HG02884 (cell line): ENCODE results near the gene RASL11B.
A peak's percentile ranks its signal among the peaks of the same experiment; 100 is the strongest.
"Not testable (repeated sequence)": the region's sequence is repeated elsewhere in the genome, so short reads cannot be mapped to it uniquely, and the experiment has no call there.

ENCODE experiments used
- ATAC-seq: cut with Tn5 transposase; IDR thresholded peaks from one replicate; pipeline ENCODE4 v1.9.1; 2021; ENCODE audit warnings: mild to moderate bottlenecking, moderate library complexity; ENCODE audit not compliant: unreplicated experiment

Gene RASL11B

GRCh38 chr4:52861879-52862616, at the start of gene RASL11B:
Gene RASL11B, plus strand, starts transcription at chr4:52862317. Its CDS starts 191 bp downstream, at chr4:52862508.
- peak; percentile 96 for ATAC-seq

DNA sequence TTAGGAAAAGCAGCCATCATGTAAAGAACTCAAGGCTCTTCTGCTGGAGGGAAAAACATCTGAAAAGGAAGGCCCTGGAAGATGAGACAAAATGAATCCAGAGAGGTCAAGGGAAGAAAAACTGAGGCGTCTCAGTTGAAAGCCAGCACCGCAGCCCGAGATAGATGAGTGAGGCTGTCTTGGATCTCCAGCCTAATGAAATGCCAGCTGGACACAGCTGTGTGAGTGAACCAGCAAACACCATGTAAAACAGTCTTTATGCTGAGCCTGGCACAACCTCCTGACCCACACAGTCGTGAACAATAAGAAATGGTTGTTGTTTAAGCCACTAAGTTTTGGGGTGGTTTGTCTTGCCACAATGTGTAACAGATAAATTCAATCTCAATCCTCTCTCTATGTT, 48.6 kb upstream of the RASL11B start:
- no peak for ATAC-seq

- no peak for ATAC-seq
Measured at GRCh38 chr4:52822583-52822971, 39.5 kb upstream of the RASL11B start.

- no peak for ATAC-seq
Measured at GRCh38 chr4:52822972-52823701, 39.0 kb upstream of the RASL11B start.

DNA sequence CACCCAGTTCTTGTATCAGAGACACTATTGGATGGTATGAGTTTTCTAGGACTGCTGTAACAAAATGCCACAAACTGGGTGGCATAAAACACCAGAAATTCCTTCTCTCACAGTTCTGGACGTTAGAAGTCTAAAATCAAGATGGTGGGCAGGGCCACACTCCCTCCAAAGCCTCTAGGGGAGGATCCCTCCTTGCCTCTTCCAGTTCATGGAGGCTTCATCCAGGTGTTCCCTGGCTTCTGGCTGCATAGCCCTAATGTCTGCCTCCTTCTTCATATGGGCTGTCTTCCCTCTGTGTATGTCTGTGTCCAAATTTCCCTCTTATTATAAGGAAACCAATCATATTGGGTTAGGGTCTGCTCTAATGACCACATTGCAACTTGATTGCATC, 38.4 kb upstream of the RASL11B start:
- no peak for ATAC-seq

DNA sequence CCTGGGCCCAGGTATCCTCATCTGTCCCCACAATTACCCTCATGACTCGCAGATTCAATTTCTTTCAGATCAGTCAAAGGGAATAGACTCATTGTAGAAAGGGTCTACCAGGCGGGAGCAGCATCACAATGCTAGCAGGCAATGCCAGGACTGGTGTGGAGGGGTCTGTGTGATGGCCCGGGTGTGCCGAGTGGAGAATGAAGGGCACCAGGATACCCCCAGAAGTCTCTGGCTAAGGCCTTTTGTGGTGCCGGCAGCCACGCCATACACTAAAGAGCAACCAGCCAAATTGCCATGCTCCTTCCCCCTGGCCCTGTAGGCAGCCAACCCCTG, 37.9 kb upstream of the RASL11B start:
- ATAC-seq: no peak

DNA sequence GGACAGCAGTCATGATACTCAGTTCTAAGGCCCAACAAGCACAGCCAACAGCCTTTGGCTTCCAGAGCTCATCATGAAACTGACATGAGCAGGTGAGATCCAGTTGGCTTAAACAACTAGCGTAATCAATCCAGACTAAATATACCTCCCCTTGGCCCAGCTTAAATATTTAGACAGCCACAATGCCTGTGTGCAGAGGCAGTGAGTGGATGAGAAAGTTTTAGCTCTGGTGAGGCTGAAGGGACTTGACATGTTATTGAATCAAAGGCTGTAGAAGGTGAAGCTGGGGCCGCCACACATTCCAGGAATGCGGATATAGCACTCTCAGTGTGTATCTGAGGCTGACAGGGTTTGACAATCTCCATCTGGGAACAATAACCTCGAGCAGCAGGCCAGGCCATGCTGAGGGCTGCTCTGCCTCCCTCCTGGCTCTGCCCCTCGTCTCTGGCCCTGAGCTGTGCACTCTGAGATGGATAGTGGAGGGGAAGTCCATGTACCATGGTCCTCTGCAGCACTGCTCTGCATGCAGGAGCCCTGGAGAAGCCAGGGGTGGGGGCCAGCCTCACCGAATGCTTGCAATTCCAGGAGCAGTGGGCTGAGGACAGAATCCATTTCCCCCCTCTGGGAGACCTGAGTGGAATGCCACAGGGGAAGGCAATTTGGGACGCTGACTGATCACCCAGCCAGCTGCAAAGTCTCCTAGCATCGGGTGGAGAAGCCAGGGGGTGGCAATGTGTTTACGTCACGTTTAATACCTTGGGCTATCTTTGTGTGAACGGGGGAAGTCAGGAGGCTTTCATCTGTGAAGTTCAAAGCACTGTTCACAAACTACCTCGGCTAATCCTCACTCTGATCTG, 37.3 kb upstream of the RASL11B start:
- ATAC-seq: no peak

GRCh38 chr4:52825460-52826090, 36.5 kb upstream of the RASL11B start:
- no peak for ATAC-seq

DNA sequence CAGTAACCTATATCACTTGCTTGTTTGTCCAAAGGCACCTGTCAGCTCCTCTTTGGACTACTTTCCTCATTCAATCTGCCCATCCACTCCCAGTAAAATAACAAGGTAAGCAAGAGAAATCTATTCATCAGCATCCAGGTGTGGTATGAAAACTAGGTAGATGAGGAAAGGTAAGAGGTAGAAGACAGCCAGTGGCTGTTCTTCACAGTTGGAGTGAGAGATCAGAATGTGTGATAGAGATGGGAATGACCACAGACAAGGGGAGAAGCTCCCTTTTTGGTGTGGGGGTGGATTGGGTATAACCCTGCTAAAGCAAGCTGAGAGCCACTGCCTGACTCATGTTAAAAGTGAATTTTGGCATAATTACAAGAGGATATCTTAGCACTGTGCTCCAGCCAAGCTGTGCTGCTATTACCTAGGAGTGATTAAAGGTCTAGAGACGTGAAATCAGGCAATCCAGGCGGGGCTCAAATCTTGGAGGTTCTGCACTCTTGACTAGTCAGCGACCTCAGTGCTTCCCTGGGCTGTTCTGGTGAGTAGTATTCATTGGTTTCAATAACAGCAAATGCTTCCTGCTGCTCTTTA, 28.1 kb upstream of the RASL11B start:
- ATAC-seq: no peak

- not testable (repeated sequence) for ATAC-seq
Measured at GRCh38 chr4:52834641-52835456, 27.3 kb upstream of the RASL11B start.

- ATAC-seq: no peak
Measured at GRCh38 chr4:52836120-52836519, 26.0 kb upstream of the RASL11B start.

DNA sequence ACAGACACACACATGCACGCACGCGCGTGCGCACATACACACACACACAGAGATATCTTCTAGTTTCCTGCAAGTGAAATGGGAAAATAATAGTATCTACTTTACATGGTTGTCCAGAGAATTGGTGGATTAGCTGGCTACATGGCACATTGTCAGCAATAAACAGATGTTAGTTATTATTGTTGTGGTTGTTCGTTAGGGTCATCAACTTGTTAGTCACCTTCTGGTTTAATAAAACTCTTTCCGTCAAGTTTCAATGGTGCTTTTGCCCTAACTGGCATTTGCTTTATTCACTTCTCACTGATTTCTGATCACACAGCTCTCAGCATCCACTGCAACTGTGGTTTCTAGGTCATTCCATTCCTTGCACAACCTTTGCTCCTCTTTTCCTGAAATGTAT, 25.4 kb upstream of the RASL11B start:
- ATAC-seq: no peak

DNA sequence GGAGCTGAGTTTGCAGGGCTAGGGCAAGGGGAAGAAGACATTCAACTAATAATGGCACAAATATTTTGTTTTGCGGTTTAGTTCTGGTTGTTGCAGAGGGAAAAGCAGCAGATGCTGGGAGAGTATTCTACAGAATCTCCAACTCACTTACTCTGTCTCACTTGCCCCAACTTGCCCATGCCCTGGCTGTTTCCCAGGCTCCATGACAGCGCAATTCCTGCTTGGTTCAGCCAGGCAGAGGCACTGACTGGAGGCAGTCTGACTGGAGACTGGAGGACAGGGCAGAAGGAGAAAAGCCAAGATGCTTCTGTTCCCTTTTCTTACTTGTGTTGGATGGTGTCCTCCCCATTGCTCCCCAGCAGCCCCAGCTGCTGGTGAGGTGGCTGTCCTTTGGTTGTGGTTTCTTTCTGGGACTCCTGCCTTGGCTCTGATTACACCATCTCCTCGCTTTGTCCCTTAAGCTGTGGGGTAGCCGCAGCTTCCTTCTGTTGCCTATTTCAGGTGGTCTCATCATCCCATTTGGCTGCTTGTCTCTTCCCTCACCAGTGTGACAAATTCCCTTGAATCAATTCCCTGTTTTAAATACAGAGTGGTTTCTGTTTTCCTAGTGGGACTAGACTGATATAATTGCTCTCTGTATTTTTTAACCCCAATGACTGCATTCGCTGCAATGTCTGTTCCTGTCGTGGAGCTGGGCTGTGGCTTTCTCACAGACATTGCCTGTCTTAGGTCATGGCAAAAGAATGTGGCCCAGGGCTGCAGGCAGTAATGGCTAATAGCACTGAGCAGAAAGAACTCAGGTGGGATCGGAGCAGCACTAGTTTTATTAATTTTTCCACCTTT, 24.2 kb upstream of the RASL11B start:
- ATAC-seq: no peak

DNA sequence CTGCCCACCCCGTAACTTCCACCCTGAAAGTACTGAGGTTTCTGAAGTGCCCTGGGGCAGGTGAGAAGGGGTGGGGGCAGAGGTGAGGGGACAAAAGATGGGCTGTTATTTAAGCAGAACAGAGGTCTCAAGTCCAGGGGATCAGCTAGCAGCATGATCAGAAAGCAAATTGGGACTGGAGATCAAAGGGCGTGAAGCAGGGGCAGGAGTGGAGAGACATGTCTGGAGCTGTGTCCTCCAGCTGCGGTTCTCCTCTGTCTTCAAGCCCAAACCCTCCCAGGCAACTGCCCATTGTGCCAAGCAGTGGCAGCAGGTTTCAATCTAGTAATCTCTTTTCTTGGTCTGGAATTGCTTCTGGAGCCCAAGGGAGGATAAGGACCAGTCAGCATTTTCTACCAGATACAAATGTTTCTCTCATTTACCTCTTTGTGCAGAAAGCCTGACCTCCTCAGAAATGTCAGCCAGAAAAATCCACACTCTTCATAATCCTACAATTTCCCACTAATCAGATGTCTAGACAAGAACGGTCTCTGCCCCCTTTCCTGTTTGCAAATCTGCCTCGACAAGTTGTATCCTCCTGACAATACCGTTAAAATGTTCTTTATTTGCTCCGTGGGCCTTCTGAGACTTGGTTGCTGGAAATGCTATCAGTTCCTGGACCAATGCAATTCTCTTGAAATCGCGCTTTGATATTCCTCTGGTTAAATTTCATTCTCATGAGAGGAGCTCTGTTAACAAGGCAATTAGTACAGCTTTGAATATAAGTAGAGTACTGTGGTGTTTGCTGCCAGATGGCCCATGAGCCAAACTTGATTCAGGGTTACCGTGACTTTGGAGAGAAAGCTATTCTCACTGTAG, 23.2 kb upstream of the RASL11B start:
- ATAC-seq: no peak

DNA sequence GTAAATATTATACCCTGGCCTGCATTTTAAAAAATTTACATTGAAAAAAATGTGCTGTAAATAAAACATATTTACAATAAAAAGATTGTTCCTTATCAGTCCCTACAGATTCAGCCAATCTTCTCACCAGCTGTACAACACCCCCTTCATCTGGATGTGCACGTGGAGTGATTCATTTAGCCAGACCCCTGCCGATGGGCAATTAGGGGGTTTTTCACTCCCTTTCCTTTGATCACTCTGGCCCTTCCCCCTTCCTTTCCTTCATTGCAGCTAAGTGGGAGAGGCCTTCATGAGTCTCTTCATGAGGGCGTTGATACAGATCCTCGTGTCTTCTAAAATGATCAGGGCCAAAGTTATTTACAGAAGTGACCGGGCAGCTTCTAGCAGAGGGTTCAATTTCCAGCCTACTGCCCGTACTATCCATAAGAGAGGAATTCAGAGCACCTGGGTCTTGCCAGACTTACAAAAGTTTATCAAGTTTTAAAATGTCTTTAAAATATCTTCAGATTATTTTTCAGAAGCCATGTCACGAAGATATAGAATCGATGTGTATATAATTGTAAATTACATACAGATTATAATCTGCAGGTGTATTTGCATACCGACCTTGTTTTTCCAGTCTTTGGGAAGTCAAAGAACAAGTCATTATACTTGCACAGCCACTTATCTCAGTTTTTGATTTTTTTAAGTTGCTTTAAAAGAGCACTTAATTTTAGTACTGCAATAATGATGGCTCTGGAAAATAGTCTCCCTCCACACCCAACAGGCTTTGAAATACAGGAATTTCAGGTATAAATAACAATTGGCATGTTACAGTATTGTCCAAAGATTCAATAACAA, 21.4 kb upstream of the RASL11B start:
- no peak for ATAC-seq

GRCh38 chr4:52841682-52842456, 20.2 kb upstream of the RASL11B start:
- no peak for ATAC-seq

DNA sequence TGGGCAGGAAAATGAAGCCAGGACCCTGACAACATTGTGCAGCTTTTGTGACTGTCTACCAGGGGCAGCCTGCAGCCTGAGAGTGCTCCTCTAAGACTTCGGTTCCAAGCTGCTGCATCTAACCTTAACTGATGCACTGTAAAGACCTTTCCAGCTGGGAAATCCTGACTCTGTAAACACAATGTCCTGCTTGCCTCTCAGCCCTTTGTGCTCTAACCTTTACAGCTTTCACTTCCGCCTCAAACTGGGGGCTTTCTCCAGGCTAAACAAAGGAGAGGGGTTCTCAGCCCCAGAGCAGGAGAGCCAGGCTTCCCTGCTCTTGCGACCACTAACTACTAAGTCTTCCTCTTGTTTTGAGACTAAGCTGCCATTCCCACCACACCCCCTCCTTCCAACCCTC, 19.3 kb upstream of the RASL11B start:
- no peak for ATAC-seq
